ENCODE measurements around the gene GLT1D1. TPM values are rescaled to one million over a fixed set of nuclear protein-coding genes. Genes with fewer than 3 reads are reported as not detected.

GLT1D1 gene
- total and polyA plus RNA-seq, 2 of the 8 experiments (the other 6 are each of a cell fraction or from before 2014, with no cell fraction given): 1.5 to 3.6 TPM

DNA sequence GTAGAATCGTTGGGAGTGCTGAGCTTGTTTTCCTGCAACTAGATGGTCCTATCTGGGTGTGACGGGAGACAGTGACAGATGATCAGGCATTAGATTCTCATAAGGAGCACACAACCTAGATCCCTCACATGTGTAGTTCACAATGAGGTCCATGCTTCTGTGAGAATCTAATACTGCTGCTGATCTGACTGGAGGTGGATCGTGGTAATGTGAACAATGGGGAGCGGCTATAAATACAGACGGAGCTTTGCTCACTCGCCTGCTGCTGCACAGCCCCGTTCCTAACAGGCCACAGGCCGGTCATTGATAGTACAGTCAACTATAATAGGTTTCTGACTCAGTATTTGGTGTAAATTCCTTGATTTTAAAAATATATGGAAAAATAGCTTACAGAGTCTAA, 138.8 kb downstream of the GLT1D1 start (continued):
- TF ChIP-seq, protein P1, sequence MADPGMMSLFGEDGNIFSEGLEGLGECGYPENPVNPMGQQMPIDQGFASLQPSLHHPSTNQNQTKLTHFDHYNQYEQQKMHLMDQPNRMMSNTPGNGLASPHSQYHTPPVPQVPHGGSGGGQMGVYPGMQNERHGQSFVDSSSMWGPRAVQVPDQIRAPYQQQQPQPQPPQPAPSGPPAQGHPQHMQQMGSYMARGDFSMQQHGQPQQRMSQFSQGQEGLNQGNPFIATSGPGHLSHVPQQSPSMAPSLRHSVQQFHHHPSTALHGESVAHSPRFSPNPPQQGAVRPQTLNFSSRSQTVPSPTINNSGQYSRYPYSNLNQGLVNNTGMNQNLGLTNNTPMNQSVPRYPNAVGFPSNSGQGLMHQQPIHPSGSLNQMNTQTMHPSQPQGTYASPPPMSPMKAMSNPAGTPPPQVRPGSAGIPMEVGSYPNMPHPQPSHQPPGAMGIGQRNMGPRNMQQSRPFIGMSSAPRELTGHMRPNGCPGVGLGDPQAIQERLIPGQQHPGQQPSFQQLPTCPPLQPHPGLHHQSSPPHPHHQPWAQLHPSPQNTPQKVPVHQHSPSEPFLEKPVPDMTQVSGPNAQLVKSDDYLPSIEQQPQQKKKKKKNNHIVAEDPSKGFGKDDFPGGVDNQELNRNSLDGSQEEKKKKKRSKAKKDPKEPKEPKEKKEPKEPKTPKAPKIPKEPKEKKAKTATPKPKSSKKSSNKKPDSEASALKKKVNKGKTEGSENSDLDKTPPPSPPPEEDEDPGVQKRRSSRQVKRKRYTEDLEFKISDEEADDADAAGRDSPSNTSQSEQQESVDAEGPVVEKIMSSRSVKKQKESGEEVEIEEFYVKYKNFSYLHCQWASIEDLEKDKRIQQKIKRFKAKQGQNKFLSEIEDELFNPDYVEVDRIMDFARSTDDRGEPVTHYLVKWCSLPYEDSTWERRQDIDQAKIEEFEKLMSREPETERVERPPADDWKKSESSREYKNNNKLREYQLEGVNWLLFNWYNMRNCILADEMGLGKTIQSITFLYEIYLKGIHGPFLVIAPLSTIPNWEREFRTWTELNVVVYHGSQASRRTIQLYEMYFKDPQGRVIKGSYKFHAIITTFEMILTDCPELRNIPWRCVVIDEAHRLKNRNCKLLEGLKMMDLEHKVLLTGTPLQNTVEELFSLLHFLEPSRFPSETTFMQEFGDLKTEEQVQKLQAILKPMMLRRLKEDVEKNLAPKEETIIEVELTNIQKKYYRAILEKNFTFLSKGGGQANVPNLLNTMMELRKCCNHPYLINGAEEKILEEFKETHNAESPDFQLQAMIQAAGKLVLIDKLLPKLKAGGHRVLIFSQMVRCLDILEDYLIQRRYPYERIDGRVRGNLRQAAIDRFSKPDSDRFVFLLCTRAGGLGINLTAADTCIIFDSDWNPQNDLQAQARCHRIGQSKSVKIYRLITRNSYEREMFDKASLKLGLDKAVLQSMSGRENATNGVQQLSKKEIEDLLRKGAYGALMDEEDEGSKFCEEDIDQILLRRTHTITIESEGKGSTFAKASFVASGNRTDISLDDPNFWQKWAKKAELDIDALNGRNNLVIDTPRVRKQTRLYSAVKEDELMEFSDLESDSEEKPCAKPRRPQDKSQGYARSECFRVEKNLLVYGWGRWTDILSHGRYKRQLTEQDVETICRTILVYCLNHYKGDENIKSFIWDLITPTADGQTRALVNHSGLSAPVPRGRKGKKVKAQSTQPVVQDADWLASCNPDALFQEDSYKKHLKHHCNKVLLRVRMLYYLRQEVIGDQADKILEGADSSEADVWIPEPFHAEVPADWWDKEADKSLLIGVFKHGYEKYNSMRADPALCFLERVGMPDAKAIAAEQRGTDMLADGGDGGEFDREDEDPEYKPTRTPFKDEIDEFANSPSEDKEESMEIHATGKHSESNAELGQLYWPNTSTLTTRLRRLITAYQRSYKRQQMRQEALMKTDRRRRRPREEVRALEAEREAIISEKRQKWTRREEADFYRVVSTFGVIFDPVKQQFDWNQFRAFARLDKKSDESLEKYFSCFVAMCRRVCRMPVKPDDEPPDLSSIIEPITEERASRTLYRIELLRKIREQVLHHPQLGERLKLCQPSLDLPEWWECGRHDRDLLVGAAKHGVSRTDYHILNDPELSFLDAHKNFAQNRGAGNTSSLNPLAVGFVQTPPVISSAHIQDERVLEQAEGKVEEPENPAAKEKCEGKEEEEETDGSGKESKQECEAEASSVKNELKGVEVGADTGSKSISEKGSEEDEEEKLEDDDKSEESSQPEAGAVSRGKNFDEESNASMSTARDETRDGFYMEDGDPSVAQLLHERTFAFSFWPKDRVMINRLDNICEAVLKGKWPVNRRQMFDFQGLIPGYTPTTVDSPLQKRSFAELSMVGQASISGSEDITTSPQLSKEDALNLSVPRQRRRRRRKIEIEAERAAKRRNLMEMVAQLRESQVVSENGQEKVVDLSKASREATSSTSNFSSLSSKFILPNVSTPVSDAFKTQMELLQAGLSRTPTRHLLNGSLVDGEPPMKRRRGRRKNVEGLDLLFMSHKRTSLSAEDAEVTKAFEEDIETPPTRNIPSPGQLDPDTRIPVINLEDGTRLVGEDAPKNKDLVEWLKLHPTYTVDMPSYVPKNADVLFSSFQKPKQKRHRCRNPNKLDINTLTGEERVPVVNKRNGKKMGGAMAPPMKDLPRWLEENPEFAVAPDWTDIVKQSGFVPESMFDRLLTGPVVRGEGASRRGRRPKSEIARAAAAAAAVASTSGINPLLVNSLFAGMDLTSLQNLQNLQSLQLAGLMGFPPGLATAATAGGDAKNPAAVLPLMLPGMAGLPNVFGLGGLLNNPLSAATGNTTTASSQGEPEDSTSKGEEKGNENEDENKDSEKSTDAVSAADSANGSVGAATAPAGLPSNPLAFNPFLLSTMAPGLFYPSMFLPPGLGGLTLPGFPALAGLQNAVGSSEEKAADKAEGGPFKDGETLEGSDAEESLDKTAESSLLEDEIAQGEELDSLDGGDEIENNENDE (IDR thresholded peaks at IDR 0.05; ENCODE audit: insufficient replicate concordance, low read length): no peak
- TF ChIP-seq EP300 (IDR thresholded peaks at IDR 0.05; ENCODE audit: borderline replicate concordance in 1 of 2, low read depth in 2 of 2, low read length in 2 of 2) (no peak), ZNF274 (IDR thresholded peaks at IDR 0.05; ENCODE audit: borderline replicate concordance, extremely low read depth, low read length) (no peak), E2F6 (IDR thresholded peaks at IDR 0.05) (no peak), SIN3A (conservative IDR thresholded peaks at IDR 0.05 in 1 of 2, IDR thresholded peaks at IDR 0.05 in 1 of 2; ENCODE audit: low read depth in 1 of 2, low read length in 2 of 2) (no peak), SP1 (IDR thresholded peaks at IDR 0.05; ENCODE audit: low read depth, low read length) (no peak), RFX5 (IDR thresholded peaks at IDR 0.05; ENCODE audit: borderline replicate concordance, low read depth, low read length) (no peak), HDAC6 (IDR thresholded peaks at IDR 0.05; ENCODE audit: low read depth, low read length) (no peak)

Measured in H1 (cell line).